SK-N-SH treated with all-trans-retinoic acid at 6 μM for 48 hours (cell line): ENCODE data around the gene MRPL2.

ENCODE experiments used
- ATAC-seq: fragments of 200-7000 bp; cut with Tn5 transposase; 3 replicates; pipeline ENCODE4 v1.9.1; 2020; ENCODE audit warnings: mild to moderate bottlenecking, moderate library complexity
- ARNTL ChIP-seq: fragments of 450-650 bp; formaldehyde crosslinking; IDR thresholded peaks from 2 replicates; pipeline ENCODE4 v1.5.0; 2020; ENCODE audit warnings: low read depth, mild to moderate bottlenecking, moderate library complexity, borderline replicate concordance
- BACH2 ChIP-seq: fragments of 250-450 bp; sonication (Bioruptor Pico); IDR thresholded peaks from 2 replicates; pipeline ENCODE4 v1.9.0; 2021; ENCODE audit warnings: mild to moderate bottlenecking, borderline replicate concordance
- CSRNP3 ChIP-seq: fragments of 250-450 bp; sonication (Bioruptor Pico); IDR thresholded peaks from 2 replicates; pipeline ENCODE4 v1.5.1; 2021; ENCODE audit warnings: mild to moderate bottlenecking, moderate library complexity
- ESRRG ChIP-seq: fragments of 250-450 bp; sonication (Bioruptor Pico); IDR thresholded peaks from 2 replicates; pipeline ENCODE4 v1.6.1; 2021; ENCODE audit warnings: mild to moderate bottlenecking
- GLIS3 ChIP-seq: fragments of 250-450 bp; sonication (Bioruptor Pico); IDR thresholded peaks from 2 replicates; pipeline ENCODE4 v1.5.0; 2020; ENCODE audit warnings: mild to moderate bottlenecking, moderate library complexity
- ISL1 ChIP-seq: fragments of 250-450 bp; sonication (Bioruptor Pico); IDR thresholded peaks from 2 replicates; pipeline ENCODE4 v2.1.2; 2022; ENCODE audit warnings: mild to moderate bottlenecking, moderate library complexity
- OSR1 ChIP-seq: fragments of 250-450 bp; sonication (Bioruptor Pico); IDR thresholded peaks from 2 replicates; pipeline ENCODE4 v1.8.0; 2022; ENCODE audit warnings: moderate library complexity, mild to moderate bottlenecking, inconsistent platforms
- POU6F1 ChIP-seq: fragments of 250-450 bp; sonication (Bioruptor Pico); IDR thresholded peaks from 2 replicates; pipeline ENCODE4 v1.8.0; 2021; ENCODE audit warnings: low read depth, mild to moderate bottlenecking, moderate library complexity, borderline replicate concordance
- PPARA ChIP-seq: fragments of 250-450 bp; sonication (Bioruptor Pico); IDR thresholded peaks from 2 replicates; pipeline ENCODE4 v1.5.0; 2020; ENCODE audit warnings: mild to moderate bottlenecking, borderline replicate concordance
- RARB ChIP-seq: fragments of 250-450 bp; sonication (Bioruptor Pico); IDR thresholded peaks from 2 replicates; pipeline ENCODE4 v1.8.0; 2021; ENCODE audit warnings: mild to moderate bottlenecking, moderate library complexity
- SNAI2 ChIP-seq: fragments of 250-450 bp; sonication (Bioruptor Pico); IDR thresholded peaks from 2 replicates; pipeline ENCODE4 v1.5.0; 2020; ENCODE audit warnings: mild to moderate bottlenecking, moderate library complexity
- TCF4 ChIP-seq: fragments of 250-450 bp; sonication (Bioruptor Pico); IDR thresholded peaks from 2 replicates; pipeline ENCODE4 v1.8.0; 2021; ENCODE audit warnings: mild to moderate bottlenecking, moderate library complexity, borderline replicate concordance
- ZC3H10 ChIP-seq: fragments of 250-450 bp; sonication (Bioruptor Pico); IDR thresholded peaks from 2 replicates; pipeline ENCODE4 v1.5.1; 2021; ENCODE audit warnings: mild to moderate bottlenecking, moderate library complexity
- ZFP3 ChIP-seq: fragments of 250-450 bp; sonication (Bioruptor Pico); IDR thresholded peaks from 2 replicates; pipeline ENCODE4 v1.5.0; 2020; ENCODE audit warnings: mild to moderate bottlenecking, moderate library complexity
- ZNF565 ChIP-seq: fragments of 450-650 bp; formaldehyde crosslinking; conservative IDR thresholded peaks from 2 replicates; pipeline ENCODE4 v1.5.0; 2020; ENCODE audit warnings: low read depth, mild to moderate bottlenecking, moderate library complexity
- ZNF70 ChIP-seq: fragments of 450-650 bp; formaldehyde crosslinking; IDR thresholded peaks from 2 replicates; pipeline ENCODE4 v1.5.0; 2020; ENCODE audit warnings: mild to moderate bottlenecking, moderate library complexity
- ZNF8 ChIP-seq: fragments of 450-650 bp; formaldehyde crosslinking; IDR thresholded peaks from 2 replicates; pipeline ENCODE4 v1.5.0; 2020; ENCODE audit warnings: mild to moderate bottlenecking, moderate library complexity
- TF ChIP-seq, protein P1 (sequence below): fragments of 250-450 bp; sonication (Bioruptor Pico); IDR thresholded peaks from 2 replicates; pipeline ENCODE4 v1.5.1; 2020; ENCODE audit warnings: low read depth, mild to moderate bottlenecking, moderate library complexity
- TF ChIP-seq, protein P2 (sequence below): fragments of 250-450 bp; sonication (Bioruptor Pico); IDR thresholded peaks from 2 replicates; pipeline ENCODE4 v1.5.0; 2020; ENCODE audit warnings: mild to moderate bottlenecking, moderate library complexity
- TF ChIP-seq, protein P3 (sequence below): fragments of 250-450 bp; sonication (Bioruptor Pico); IDR thresholded peaks from 2 replicates; pipeline ENCODE4 v1.8.0; 2020; ENCODE audit warnings: mild to moderate bottlenecking, moderate library complexity, borderline replicate concordance

Gene MRPL2

DNA sequence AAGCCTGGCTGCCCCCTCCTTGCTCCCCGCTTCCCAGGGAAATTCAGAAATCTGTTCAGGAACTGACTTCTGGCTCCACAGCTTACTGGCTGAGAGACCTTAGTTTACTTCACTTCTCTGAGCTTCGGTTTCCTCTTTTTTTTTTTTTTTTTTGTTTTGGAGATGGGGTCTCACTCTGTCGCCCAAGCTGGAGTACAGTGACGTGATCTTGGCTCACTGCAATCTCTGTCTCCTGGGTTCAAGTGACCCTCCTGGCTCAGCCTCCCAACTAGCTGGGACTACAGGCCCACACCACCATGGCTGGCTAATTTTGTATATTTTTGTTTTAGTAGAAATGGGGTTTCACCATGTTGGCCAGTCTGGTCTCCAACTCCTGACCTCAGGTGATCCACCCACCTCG is 31.8 kb upstream of the MRPL2 start (continued):
- TF ChIP-seq, protein P1, sequence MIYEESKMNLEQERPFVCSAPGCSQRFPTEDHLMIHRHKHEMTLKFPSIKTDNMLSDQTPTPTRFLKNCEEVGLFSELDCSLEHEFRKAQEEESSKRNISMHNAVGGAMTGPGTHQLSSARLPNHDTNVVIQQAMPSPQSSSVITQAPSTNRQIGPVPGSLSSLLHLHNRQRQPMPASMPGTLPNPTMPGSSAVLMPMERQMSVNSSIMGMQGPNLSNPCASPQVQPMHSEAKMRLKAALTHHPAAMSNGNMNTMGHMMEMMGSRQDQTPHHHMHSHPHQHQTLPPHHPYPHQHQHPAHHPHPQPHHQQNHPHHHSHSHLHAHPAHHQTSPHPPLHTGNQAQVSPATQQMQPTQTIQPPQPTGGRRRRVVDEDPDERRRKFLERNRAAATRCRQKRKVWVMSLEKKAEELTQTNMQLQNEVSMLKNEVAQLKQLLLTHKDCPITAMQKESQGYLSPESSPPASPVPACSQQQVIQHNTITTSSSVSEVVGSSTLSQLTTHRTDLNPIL (CRISPR knock-in tag): no peak
- TF ChIP-seq ZNF8 (no peak), CSRNP3 (no peak), BACH2 (CRISPR knock-in tag) (no peak), PPARA (no peak), ZC3H10 (CRISPR knock-in tag) (no peak), SNAI2 (no peak)

GRCh38 chr6:43090559-43090956 is 31.3 kb upstream of the MRPL2 start:
- peak; percentile 56 for ATAC-seq
- TF ChIP-seq ARNTL: no peak
- TF ChIP-seq RARB (CRISPR knock-in tag): no peak
- no peak for TF ChIP-seq ISL1 (CRISPR knock-in tag)
- TF ChIP-seq, protein P2, sequence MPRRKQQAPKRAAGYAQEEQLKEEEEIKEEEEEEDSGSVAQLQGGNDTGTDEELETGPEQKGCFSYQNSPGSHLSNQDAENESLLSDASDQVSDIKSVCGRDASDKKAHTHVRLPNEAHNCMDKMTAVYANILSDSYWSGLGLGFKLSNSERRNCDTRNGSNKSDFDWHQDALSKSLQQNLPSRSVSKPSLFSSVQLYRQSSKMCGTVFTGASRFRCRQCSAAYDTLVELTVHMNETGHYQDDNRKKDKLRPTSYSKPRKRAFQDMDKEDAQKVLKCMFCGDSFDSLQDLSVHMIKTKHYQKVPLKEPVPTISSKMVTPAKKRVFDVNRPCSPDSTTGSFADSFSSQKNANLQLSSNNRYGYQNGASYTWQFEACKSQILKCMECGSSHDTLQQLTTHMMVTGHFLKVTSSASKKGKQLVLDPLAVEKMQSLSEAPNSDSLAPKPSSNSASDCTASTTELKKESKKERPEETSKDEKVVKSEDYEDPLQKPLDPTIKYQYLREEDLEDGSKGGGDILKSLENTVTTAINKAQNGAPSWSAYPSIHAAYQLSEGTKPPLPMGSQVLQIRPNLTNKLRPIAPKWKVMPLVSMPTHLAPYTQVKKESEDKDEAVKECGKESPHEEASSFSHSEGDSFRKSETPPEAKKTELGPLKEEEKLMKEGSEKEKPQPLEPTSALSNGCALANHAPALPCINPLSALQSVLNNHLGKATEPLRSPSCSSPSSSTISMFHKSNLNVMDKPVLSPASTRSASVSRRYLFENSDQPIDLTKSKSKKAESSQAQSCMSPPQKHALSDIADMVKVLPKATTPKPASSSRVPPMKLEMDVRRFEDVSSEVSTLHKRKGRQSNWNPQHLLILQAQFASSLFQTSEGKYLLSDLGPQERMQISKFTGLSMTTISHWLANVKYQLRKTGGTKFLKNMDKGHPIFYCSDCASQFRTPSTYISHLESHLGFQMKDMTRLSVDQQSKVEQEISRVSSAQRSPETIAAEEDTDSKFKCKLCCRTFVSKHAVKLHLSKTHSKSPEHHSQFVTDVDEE (CRISPR knock-in tag): no peak
- no peak for TF ChIP-seq TCF4 (CRISPR knock-in tag)
- TF ChIP-seq BACH2 (CRISPR knock-in tag): no peak
- TF ChIP-seq, protein P1 (CRISPR knock-in tag): no peak
- TF ChIP-seq, protein P3, sequence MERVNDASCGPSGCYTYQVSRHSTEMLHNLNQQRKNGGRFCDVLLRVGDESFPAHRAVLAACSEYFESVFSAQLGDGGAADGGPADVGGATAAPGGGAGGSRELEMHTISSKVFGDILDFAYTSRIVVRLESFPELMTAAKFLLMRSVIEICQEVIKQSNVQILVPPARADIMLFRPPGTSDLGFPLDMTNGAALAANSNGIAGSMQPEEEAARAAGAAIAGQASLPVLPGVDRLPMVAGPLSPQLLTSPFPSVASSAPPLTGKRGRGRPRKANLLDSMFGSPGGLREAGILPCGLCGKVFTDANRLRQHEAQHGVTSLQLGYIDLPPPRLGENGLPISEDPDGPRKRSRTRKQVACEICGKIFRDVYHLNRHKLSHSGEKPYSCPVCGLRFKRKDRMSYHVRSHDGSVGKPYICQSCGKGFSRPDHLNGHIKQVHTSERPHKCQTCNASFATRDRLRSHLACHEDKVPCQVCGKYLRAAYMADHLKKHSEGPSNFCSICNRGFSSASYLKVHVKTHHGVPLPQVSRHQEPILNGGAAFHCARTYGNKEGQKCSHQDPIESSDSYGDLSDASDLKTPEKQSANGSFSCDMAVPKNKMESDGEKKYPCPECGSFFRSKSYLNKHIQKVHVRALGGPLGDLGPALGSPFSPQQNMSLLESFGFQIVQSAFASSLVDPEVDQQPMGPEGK: no peak
- no peak for TF ChIP-seq SNAI2
- TF ChIP-seq ZNF70 (CRISPR knock-in tag): no peak
- no peak for TF ChIP-seq GLIS3 (CRISPR knock-in tag)
- TF ChIP-seq ZC3H10 (CRISPR knock-in tag): no peak
- no peak for TF ChIP-seq OSR1 (CRISPR knock-in tag)

GRCh38 chr6:43089874-43090558 is 30.8 kb upstream of the MRPL2 start:
- ATAC-seq: peak; percentile 74
- TF ChIP-seq ISL1 (CRISPR knock-in tag) (no peak), OSR1 (CRISPR knock-in tag) (no peak), ZNF8 (no peak), ZC3H10 (CRISPR knock-in tag) (no peak), ESRRG (CRISPR knock-in tag) (no peak), ZFP3 (no peak)

DNA sequence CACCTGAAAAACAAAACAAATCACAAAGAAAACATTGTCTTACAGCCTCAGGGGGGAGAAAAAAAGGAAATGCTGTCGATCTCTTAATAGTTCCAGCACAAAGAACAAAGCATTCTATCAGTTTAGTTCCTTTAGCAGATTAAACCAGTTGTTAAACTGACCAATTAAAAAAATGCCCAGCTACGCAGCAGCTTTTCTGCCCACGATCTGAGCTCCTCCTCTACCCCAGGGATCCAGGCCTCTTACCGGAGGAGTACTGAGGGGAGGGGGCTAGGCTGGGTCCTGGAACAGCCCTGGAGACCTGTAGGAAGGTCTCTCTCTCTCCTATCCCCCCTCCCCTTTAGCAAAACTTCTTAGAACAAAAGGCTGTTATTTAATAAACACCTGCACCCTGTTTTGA is 30.2 kb upstream of the MRPL2 start:
- no peak for ATAC-seq
- TF ChIP-seq ZNF565 (CRISPR knock-in tag): no peak
- no peak for TF ChIP-seq ZC3H10 (CRISPR knock-in tag)
- TF ChIP-seq, protein P2 (CRISPR knock-in tag): no peak
- TF ChIP-seq POU6F1 (CRISPR knock-in tag): no peak
- no peak for TF ChIP-seq ISL1 (CRISPR knock-in tag)
- no peak for TF ChIP-seq TCF4 (CRISPR knock-in tag)
- no peak for TF ChIP-seq ZNF8
- TF ChIP-seq, protein P1 (CRISPR knock-in tag): no peak
- no peak for TF ChIP-seq OSR1 (CRISPR knock-in tag)
